Activated CD8-positive, alpha-beta T cell treated with anti-CD3 and anti-CD28 coated beads for 36 hours (primary cell): ENCODE measurements around the gene THTPA. TPM values are rescaled to one million over a fixed set of nuclear protein-coding genes. Genes with fewer than 3 reads are reported as not detected.
"Not testable (repeated sequence)": the region's sequence is repeated elsewhere in the genome, so short reads cannot be mapped to it uniquely, and the experiment has no call there.

ENCODE experiments used
- ATAC-seq: fragments of 200-7000 bp; cut with Tn5 transposase; one replicate; pipeline ENCODE4 v1.10.0; 2021; ENCODE audit warnings: mild to moderate bottlenecking, moderate library complexity
- CTCF ChIA-PET: fragments of 350-600 bp; sonication (Branson Sonifier 250); formaldehyde crosslinking; loops from one replicate; lab custom pipeline; 2021; ENCODE audit warnings: antibody characterized with exemption; lab: Charles Lee
- POLR2A ChIA-PET: fragments of 350-600 bp; sonication (Branson Sonifier 250); formaldehyde crosslinking; loops from one replicate; lab custom pipeline; 2021; ENCODE audit warnings: antibody characterized with exemption; lab: Charles Lee
- DNase-seq: peaks from one replicate; pipeline ENCODE4 v3.0.0-alpha.2; 2020
- H3K27ac Mint-ChIP-seq: one replicate; pipeline ENCODE4 v1.8.0; 2021; ENCODE audit warnings: mild to moderate bottlenecking, mixed read lengths
- H3K27me3 Mint-ChIP-seq: one replicate; pipeline ENCODE4 v1.8.0; 2021; ENCODE audit warnings: mixed read lengths
- H3K36me3 Mint-ChIP-seq: one replicate; pipeline ENCODE4 v1.8.0; 2021; ENCODE audit warnings: low read depth, mixed read lengths
- H3K4me1 Mint-ChIP-seq: one replicate; pipeline ENCODE4 v1.8.0; 2021; ENCODE audit warnings: low read depth, mixed read lengths
- H3K4me3 Mint-ChIP-seq: one replicate; pipeline ENCODE4 v1.8.0; 2021; ENCODE audit warnings: mild to moderate bottlenecking, moderate library complexity, mixed read lengths
- H3K9me3 Mint-ChIP-seq: one replicate; pipeline ENCODE4 v1.8.0; 2021; ENCODE audit warnings: mixed read lengths
- intact Hi-C: fragments of 100-400 bp; cut with micrococcal nuclease; formaldehyde crosslinking; loops from one replicate; pipeline ENCODE4 v1.10.0; 2022
- total RNA-seq, 2 experiments: library from RNA; stranded (reverse); gene quantifications; one replicate each; pipeline ENCODE4 v1.2.3, GENCODE V29; 2021
- TF ChIP-seq, protein P1 (sequence below): fragments of 200-600 bp; IDR thresholded peaks from one replicate; pipeline ENCODE4 v1.8.0; 2022; ENCODE audit warnings: antibody characterized with exemption, mild to moderate bottlenecking

THTPA gene
- total RNA-seq, 2 experiments from 2014 or later, result 5.1 to 7.6 TPM

DNA sequence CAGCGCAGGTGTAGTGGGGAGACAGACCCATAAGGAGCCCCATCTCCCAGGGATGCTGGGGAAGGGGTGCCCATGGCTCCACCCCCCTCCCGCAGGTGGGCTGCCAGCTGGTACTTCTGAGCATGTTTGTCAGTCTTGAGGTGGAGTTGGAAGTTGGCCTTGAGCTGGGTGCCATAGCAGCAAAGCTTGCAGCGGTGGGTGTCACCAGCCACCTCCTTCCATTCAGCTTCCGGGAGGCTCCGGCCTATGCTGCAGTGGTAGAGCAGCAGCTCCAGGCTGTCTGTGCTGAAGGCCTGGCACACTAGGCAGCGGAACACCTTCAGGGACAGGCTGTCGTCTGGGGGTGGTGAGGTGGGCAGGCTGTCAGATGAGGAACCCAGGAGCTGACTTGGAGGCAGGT lies 23.4 kb upstream of the THTPA start:
- H3K4me3 Mint-ChIP-seq, result no peak overlapping the region
- CTCF ChIA-PET, result no interaction called here
- POLR2A ChIA-PET, result no interaction called here
- TF ChIP-seq, protein P1, sequence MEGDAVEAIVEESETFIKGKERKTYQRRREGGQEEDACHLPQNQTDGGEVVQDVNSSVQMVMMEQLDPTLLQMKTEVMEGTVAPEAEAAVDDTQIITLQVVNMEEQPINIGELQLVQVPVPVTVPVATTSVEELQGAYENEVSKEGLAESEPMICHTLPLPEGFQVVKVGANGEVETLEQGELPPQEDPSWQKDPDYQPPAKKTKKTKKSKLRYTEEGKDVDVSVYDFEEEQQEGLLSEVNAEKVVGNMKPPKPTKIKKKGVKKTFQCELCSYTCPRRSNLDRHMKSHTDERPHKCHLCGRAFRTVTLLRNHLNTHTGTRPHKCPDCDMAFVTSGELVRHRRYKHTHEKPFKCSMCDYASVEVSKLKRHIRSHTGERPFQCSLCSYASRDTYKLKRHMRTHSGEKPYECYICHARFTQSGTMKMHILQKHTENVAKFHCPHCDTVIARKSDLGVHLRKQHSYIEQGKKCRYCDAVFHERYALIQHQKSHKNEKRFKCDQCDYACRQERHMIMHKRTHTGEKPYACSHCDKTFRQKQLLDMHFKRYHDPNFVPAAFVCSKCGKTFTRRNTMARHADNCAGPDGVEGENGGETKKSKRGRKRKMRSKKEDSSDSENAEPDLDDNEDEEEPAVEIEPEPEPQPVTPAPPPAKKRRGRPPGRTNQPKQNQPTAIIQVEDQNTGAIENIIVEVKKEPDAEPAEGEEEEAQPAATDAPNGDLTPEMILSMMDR, result no peak
- H3K9me3 Mint-ChIP-seq, result no peaks in the 10 kb centered on the region
- intact Hi-C loops, result no loop called here
- no peaks in the 10 kb centered on the region for H3K27me3 Mint-ChIP-seq
- ATAC-seq, result no peak
- DNase-seq, result no peak
- peaks cover 4% of the 10 kb centered on the region for H3K4me1 Mint-ChIP-seq
- no peaks in the 10 kb centered on the region for H3K36me3 Mint-ChIP-seq
- H3K27ac Mint-ChIP-seq, result no peak overlapping the region

DNA sequence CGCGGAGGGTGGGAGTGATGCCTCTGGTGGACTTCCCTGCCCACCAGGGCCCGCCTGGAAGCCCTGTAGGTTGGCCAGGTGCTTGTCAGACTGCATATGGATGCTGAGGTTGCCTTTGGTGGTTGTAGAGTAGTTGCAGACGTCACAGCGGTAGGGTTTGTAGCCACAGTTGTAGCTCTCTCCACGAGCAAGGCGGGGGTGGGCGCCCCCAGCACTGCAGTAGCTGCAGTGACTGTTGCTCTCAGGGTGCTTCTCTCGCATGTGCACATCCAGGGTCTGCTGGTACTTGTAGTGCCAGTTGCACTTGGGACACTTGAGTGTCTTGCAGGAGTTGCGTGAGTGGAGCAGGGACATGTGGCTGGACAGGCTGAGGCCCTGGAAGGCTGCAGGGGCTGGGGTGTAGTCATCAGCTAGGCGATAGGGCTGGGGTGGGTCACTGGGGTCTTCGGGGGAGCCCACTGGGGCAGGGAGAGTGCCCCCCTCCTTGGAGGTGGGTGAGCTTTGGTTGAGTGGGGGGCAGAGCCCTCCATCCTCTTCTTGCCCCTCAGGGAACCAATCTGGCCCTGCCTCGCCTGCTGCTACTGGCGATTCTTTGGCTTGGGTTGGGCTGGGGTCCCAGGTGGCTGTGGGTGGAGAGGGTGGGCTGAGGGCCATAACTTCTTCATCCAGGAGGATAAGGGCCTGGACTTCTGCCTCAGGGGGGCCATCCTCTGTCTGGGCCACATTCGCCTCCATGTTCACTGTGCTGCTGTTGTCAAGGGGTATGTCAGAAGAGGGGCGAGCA lies 22.2 kb upstream of the THTPA start:
- POLR2A ChIA-PET, result no interaction called here
- no peaks in the 10 kb centered on the region for H3K27me3 Mint-ChIP-seq

GRCh38 chr14:23535943-23536342 lies 20.1 kb upstream of the THTPA start:
- H3K4me3 Mint-ChIP-seq, result no peak overlapping the region
- H3K27ac Mint-ChIP-seq, result no peak overlapping the region
- CTCF ChIA-PET, result interaction anchor here (4.5 to 8.3 kb wide), 2 partner anchors 13 to 23 kb away, joined by 25 to 78 read pairs; partner anchors contain the start of gene THTPA
- H3K4me1 Mint-ChIP-seq, result no peaks in the 10 kb centered on the region
- POLR2A ChIA-PET, result no interaction called here
- intact Hi-C loops, result no loop called here
- H3K36me3 Mint-ChIP-seq, result no peaks in the 10 kb centered on the region
- H3K9me3 Mint-ChIP-seq, result no peaks in the 10 kb centered on the region
- DNase-seq (no peak), ATAC-seq (no peak)
- H3K27me3 Mint-ChIP-seq, result no peaks in the 10 kb centered on the region
- TF ChIP-seq, protein P1, result no peak

More for the DNA sequence above, 22.2 kb upstream of the THTPA start:
- no peaks in the 10 kb centered on the region for H3K36me3 Mint-ChIP-seq
- H3K4me3 Mint-ChIP-seq, result no peak overlapping the region
- CTCF ChIA-PET, result interaction anchor here (1.0 kb wide), 1 partner anchor 26 kb away, joined by 3 read pairs; no protein-coding TSS in a partner anchor
- H3K9me3 Mint-ChIP-seq, result no peaks in the 10 kb centered on the region
- ATAC-seq (no peak), DNase-seq (no peak)
- intact Hi-C loops, result no loop called here
- no peak overlapping the region for H3K27ac Mint-ChIP-seq
- peaks cover 4% of the 10 kb centered on the region for H3K4me1 Mint-ChIP-seq
- TF ChIP-seq, protein P1, result no peak

DNA sequence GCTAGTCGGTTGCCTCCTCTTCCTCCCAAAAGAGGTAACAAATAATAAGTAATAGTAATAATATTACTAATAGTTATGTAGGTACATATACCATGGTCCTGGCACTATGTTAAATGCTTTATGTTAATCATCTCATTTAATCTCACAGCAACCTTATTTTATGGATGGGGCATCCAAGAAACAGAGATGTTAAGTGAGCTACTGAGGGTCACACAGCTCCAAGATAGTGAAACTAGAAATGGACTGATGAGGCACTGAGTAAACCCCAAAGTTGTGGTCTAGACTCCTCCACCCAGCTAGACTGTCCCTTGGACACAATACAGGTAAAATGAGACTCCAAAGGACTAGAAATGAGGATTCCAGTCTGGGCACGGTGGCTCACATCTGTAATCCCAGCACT lies 19.6 kb upstream of the THTPA start:
- TF ChIP-seq, protein P1, result no peak

DNA sequence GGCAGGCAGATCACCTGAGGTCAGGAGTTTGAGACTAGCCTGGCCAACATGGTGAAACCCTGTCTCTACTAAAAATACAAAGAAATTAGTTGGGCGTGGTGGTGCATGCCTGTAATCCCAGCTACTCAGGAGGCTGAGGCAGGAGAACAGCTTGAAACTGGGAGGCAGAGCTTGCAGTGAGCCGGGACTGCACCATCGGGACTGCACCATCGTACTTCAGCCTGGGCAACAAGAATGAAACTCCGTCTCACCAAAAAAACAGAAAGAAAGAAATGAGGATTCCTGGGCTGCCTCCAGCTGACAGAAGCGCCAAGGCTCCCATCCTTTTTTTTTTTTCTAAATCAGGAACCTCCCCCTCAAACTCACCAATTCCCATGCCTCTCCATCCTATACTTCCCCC lies 19.2 kb upstream of the THTPA start:
- H3K4me3 Mint-ChIP-seq, H3K27me3 Mint-ChIP-seq, ATAC-seq, H3K9me3 Mint-ChIP-seq, POLR2A ChIA-PET, H3K27ac Mint-ChIP-seq, H3K4me1 Mint-ChIP-seq, intact Hi-C loops, DNase-seq, H3K36me3 Mint-ChIP-seq: not testable (repeated sequence)
- CTCF ChIA-PET, result interaction anchor here (1.1 to 8.3 kb wide), 5 partner anchors 10 to 58 kb away, joined by 3 to 78 read pairs (median 8); partner anchors contain the start of gene THTPA

More for the DNA sequence above, 19.6 kb upstream of the THTPA start:
- no peaks in the 10 kb centered on the region for H3K4me1 Mint-ChIP-seq
- H3K36me3 Mint-ChIP-seq, result no peaks in the 10 kb centered on the region
- H3K9me3 Mint-ChIP-seq, result no peaks in the 10 kb centered on the region
- POLR2A ChIA-PET, result no interaction called here
- no peak overlapping the region for H3K27ac Mint-ChIP-seq
- H3K4me3 Mint-ChIP-seq, result no peak overlapping the region
- DNase-seq (no peak), ATAC-seq (no peak)
- CTCF ChIA-PET, result interaction anchor here (1.1 to 8.3 kb wide), 4 partner anchors 10 to 54 kb away, joined by 3 to 78 read pairs (median 14); partner anchors contain the start of gene THTPA
- no peaks in the 10 kb centered on the region for H3K27me3 Mint-ChIP-seq
- intact Hi-C loops, result no loop called here
